ENCODE measurements around the gene RTRAF.

RTRAF gene

GRCh38 chr14:51989293-51990234 is at the start of gene RTRAF:
RTRAF (plus strand) TSS chr14:51989546; CDS start chr14:51989640, 94 bp downstream.
- DNase-seq (ENCODE audit: extremely low spot score, insufficient read length, low read depth) (peak; percentile 85), FAIRE-seq (peak; percentile 96)

- DNase-seq (ENCODE audit: extremely low spot score, insufficient read length, low read depth) (no peak), FAIRE-seq (peak; percentile 78)
Measured at GRCh38 chr14:51939755-51940301, 49.5 kb upstream of the RTRAF start.

GRCh38 chr14:51942971-51943370 is 46.4 kb upstream of the RTRAF start:
- FAIRE-seq = no peak
- no peak for DNase-seq (ENCODE audit: extremely low spot score, insufficient read length, low read depth)

- DNase-seq (ENCODE audit: extremely low spot score, insufficient read length, low read depth) = no peak
- FAIRE-seq = no peak
Measured at GRCh38 chr14:51950007-51950406, 39.3 kb upstream of the RTRAF start.

- FAIRE-seq (no peak), DNase-seq (ENCODE audit: extremely low spot score, insufficient read length, low read depth) (no peak)
Measured at GRCh38 chr14:51951656-51952055, 37.7 kb upstream of the RTRAF start.

- FAIRE-seq (no peak), DNase-seq (ENCODE audit: extremely low spot score, insufficient read length, low read depth) (no peak)
Measured at GRCh38 chr14:51954031-51954430, 35.3 kb upstream of the RTRAF start.

GRCh38 chr14:51954657-51955056 is 34.7 kb upstream of the RTRAF start:
- no peak for FAIRE-seq

GRCh38 chr14:51957950-51958349 is 31.4 kb upstream of the RTRAF start:
- no peak for DNase-seq (ENCODE audit: extremely low spot score, insufficient read length, low read depth)
- no peak for FAIRE-seq

More at GRCh38 chr14:51954657-51955056, 34.7 kb upstream of the RTRAF start:
- DNase-seq (ENCODE audit: extremely low spot score, insufficient read length, low read depth) = no peak

- FAIRE-seq = no peak
Measured at GRCh38 chr14:51959928-51960327, 29.4 kb upstream of the RTRAF start.

GRCh38 chr14:51960866-51961265 is 28.5 kb upstream of the RTRAF start:
- FAIRE-seq = no peak
- no peak for DNase-seq (ENCODE audit: extremely low spot score, insufficient read length, low read depth)

More at GRCh38 chr14:51959928-51960327, 29.4 kb upstream of the RTRAF start:
- DNase-seq (ENCODE audit: extremely low spot score, insufficient read length, low read depth) = no peak

GRCh38 chr14:51962711-51963110 is 26.6 kb upstream of the RTRAF start:
- FAIRE-seq (no peak), DNase-seq (ENCODE audit: extremely low spot score, insufficient read length, low read depth) (no peak)

GRCh38 chr14:51963286-51963685 is 26.1 kb upstream of the RTRAF start:
- FAIRE-seq (no peak), DNase-seq (ENCODE audit: extremely low spot score, insufficient read length, low read depth) (no peak)

GRCh38 chr14:51967521-51967920 is 21.8 kb upstream of the RTRAF start:
- DNase-seq (ENCODE audit: extremely low spot score, insufficient read length, low read depth) (no peak), FAIRE-seq (no peak)

- FAIRE-seq = no peak
- no peak for DNase-seq (ENCODE audit: extremely low spot score, insufficient read length, low read depth)
Measured at GRCh38 chr14:51969852-51970540, 19.4 kb upstream of the RTRAF start.

GRCh38 chr14:51972566-51972965 is 16.8 kb upstream of the RTRAF start:
- FAIRE-seq = no peak
- DNase-seq (ENCODE audit: extremely low spot score, insufficient read length, low read depth) = no peak

- DNase-seq (ENCODE audit: extremely low spot score, insufficient read length, low read depth) = no peak
- no peak for FAIRE-seq
Measured at GRCh38 chr14:51977075-51977474, 12.3 kb upstream of the RTRAF start.

- DNase-seq (ENCODE audit: extremely low spot score, insufficient read length, low read depth) (no peak), FAIRE-seq (no peak)
Measured at GRCh38 chr14:51978681-51979085, 10.7 kb upstream of the RTRAF start.

GRCh38 chr14:51979088-51979709 is 10.1 kb upstream of the RTRAF start:
- FAIRE-seq (peak; percentile 89), DNase-seq (ENCODE audit: extremely low spot score, insufficient read length, low read depth) (no peak)

- FAIRE-seq (peak; percentile 46), DNase-seq (ENCODE audit: extremely low spot score, insufficient read length, low read depth) (no peak)
Measured at GRCh38 chr14:51981218-51981854, 8.0 kb upstream of the RTRAF start.

- DNase-seq (ENCODE audit: extremely low spot score, insufficient read length, low read depth) (no peak), FAIRE-seq (no peak)
Measured at GRCh38 chr14:51988221-51988620, 1.1 kb upstream of the RTRAF start.

Measured in GM18507 (cell line).